ENCODE data around the gene PEX14. TPM values are rescaled to one million over a fixed set of nuclear protein-coding genes. Genes with fewer than 3 reads are reported as not detected.

The PEX14 gene
- total RNA-seq, 4 donors from 2014 or later: 2.0 to 21.9 (median 5.3) TPM

DNA sequence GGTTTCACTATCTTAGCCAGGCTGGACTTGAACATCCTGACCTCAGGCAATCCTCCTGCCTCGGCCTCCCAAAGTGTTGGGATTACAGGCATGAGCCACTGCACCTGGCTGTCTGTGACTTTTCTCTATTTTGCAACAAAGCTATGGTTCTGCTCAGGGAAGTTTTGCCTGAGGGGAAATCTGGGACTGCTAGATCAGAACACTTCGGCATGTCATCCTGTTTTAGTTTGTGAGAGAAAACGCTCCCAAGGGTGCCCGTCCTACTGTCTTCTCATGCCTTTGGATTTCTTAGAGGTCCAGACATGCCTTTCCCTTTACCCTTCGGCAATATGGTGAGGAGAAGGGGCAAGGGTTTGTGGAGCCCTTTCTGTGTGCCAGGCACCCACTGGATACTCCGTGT is 30.5 kb upstream of the PEX14 start:
- H3K27ac ChIP-seq: no peak overlapping the region
- H3K27me3 ChIP-seq: no peaks in the 10 kb centered on the region
- H3K9me3 ChIP-seq: no peaks in the 10 kb centered on the region
- intact Hi-C loops (cut with DNase I; ENCODE audit: low total_unique reads): no loop called here
- no peak for DNase-seq
- H3K4me3 ChIP-seq: no peak overlapping the region
- TF ChIP-seq, protein P1, sequence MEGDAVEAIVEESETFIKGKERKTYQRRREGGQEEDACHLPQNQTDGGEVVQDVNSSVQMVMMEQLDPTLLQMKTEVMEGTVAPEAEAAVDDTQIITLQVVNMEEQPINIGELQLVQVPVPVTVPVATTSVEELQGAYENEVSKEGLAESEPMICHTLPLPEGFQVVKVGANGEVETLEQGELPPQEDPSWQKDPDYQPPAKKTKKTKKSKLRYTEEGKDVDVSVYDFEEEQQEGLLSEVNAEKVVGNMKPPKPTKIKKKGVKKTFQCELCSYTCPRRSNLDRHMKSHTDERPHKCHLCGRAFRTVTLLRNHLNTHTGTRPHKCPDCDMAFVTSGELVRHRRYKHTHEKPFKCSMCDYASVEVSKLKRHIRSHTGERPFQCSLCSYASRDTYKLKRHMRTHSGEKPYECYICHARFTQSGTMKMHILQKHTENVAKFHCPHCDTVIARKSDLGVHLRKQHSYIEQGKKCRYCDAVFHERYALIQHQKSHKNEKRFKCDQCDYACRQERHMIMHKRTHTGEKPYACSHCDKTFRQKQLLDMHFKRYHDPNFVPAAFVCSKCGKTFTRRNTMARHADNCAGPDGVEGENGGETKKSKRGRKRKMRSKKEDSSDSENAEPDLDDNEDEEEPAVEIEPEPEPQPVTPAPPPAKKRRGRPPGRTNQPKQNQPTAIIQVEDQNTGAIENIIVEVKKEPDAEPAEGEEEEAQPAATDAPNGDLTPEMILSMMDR (IDR thresholded peaks at IDR 0.05): no peak
- no peak for TF ChIP-seq POLR2A (IDR thresholded peaks at IDR 0.05)
- no peaks in the 10 kb centered on the region for H3K4me1 ChIP-seq
- H3K36me3 ChIP-seq: no peaks in the 10 kb centered on the region

DNA sequence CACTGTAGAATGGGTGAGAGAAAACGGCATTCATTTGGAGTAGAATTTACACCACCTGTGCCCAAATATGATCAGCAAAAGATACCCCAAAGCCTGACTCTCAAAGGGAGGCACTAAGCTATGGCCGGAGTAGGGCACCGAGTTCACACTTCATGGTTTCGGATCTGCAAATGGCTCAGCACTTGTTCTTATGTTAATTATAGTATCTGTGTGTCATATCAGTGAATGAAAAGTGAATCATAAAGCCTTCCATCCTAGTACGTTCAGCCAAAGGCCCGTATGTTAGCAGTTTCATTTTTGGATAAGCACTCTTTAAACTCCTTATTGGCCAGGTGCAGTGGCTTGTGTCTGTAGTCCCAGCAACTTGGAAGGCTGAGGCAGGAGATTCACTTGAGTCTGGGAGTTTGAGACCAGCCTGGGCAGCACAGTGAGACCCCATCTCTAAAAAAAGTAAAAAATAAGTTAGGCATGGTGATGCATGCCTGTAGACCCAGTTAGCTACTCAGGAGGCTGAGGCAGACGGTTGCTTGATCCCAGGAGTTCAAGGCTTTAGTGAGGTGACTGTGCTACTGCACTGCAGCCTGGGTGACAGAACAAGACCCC is 29.9 kb upstream of the PEX14 start:
- no peaks in the 10 kb centered on the region for H3K9me3 ChIP-seq
- no peak for DNase-seq
- H3K4me3 ChIP-seq: no peak overlapping the region
- TF ChIP-seq POLR2A (IDR thresholded peaks at IDR 0.05): no peak
- TF ChIP-seq, protein P1 (IDR thresholded peaks at IDR 0.05): no peak
- H3K27me3 ChIP-seq: no peaks in the 10 kb centered on the region
- no peaks in the 10 kb centered on the region for H3K36me3 ChIP-seq
- H3K4me1 ChIP-seq: no peaks in the 10 kb centered on the region
- intact Hi-C loops (cut with DNase I; ENCODE audit: low total_unique reads): no loop called here
- H3K27ac ChIP-seq: no peak overlapping the region

DNA sequence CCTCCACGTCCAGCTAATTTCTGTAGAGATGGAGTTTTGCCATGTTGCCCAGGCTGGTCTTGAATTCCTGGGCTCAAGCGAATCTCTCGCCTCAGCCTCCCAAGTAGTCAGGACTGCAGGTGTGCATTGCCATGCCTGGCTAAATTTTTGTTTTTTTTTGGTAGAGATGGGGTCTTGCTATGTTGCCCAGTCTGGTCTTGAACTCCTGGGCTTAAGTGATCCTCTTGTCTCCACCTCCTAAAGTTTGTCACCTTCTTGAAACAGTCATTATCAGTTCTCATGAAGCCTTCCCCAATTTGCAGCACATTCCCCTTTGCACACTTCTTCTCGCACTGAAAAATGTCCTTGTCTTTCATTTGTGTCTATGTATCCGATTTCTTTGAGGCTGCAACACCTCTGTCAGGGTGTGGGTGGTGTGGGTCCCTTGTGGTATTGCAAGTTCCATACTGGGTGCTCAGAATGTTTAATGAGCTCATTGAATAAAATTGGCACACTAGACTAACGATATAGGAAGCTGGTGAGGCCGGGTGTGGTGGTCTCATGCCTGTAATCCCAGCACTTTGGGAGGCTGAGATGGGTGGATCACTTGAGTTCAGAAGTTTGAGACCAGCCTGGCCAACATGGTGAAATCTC is 27.8 kb upstream of the PEX14 start:
- intact Hi-C loops (cut with DNase I; ENCODE audit: low total_unique reads): no loop called here
- Histone ChIP-seq H3K27ac (no peak overlapping the region), H3K4me3 (no peak overlapping the region), H3K36me3 (no peaks in the 10 kb centered on the region), H3K27me3 (no peaks in the 10 kb centered on the region), H3K4me1 (no peaks in the 10 kb centered on the region), H3K9me3 (no peaks in the 10 kb centered on the region)
- no peak for DNase-seq
- TF ChIP-seq POLR2A (IDR thresholded peaks at IDR 0.05): no peak
- TF ChIP-seq, protein P1 (IDR thresholded peaks at IDR 0.05): no peak

GRCh38 chr1:10449751-10450150 is 25.0 kb upstream of the PEX14 start, which contains the start of gene CORT:
CORT (plus strand) TSS chr1:10450031; CDS start chr1:10450224, 193 bp downstream.
- no peak within 1 kb of the TSS for H3K4me3 ChIP-seq
- no peaks in the 10 kb centered on the region for H3K36me3 ChIP-seq
- TF ChIP-seq, protein P1 (IDR thresholded peaks at IDR 0.05): no peak
- no peak for TF ChIP-seq POLR2A (IDR thresholded peaks at IDR 0.05)
- no peak for DNase-seq
- no peaks in the 10 kb centered on the region for H3K27me3 ChIP-seq
- intact Hi-C loops (cut with DNase I; ENCODE audit: low total_unique reads): no loop called here
- no peak within 1 kb of the TSS for H3K27ac ChIP-seq
- no peaks in the 10 kb centered on the region for H3K9me3 ChIP-seq
- H3K4me1 ChIP-seq: no peaks in the 10 kb centered on the region

GRCh38 chr1:10450156-10450814 is 24.5 kb upstream of the PEX14 start:
- TF ChIP-seq, protein P1 (IDR thresholded peaks at IDR 0.05): no peak
- TF ChIP-seq POLR2A (IDR thresholded peaks at IDR 0.05): no peak
- no peaks in the 10 kb centered on the region for H3K4me1 ChIP-seq
- intact Hi-C loops (cut with DNase I; ENCODE audit: low total_unique reads): no loop called here

More at GRCh38 chr1:10450156-10450814, 24.5 kb upstream of the PEX14 start:
- Histone ChIP-seq H3K4me3 (no peak overlapping the region), H3K27me3 (no peaks in the 10 kb centered on the region), H3K27ac (no peak overlapping the region), H3K9me3 (no peaks in the 10 kb centered on the region), H3K36me3 (no peaks in the 10 kb centered on the region)
- no peak for DNase-seq

Data from uterus (tissue), 4 donors.